Spleen (tissue), 7 donors: Measurements from ENCODE around the gene MLC1.

Source experiments
- POLR2A ChIP-seq, 3 donors: fragments of 450-650 bp; IDR thresholded peaks; one replicate each; pipeline ENCODE4 v1.5.1; 2017; ENCODE audit warnings: antibody characterized with exemption in 3 of 3, mild to moderate bottlenecking in 1 of 3
- TF ChIP-seq, protein P1 (sequence below), 11 experiments: fragments of 200-600 bp in 7 of 11; fragments of 450-650 bp in 4 of 11; sonication (generic) in 4 of 11; IDR thresholded peaks in 8 of 11; conservative IDR thresholded peaks in 3 of 11; 1 replicate in 7 of 11; 2 replicates in 4 of 11; pipeline versions ENCODE4 v1.4.0 to v1.8.0; 2016 to 2021; ENCODE audit warnings: antibody characterized with exemption in 11 of 11, inconsistent platforms in 4 of 11, mild to moderate bottlenecking in 1 of 11
- donor health status: DM: no; HTN: no; CAD: no; lungs with moderate emphysema.
- donor health status: DM: no; HTN: no; CAD: no.
- donor health status: DM: no; HTN: no; CAD: no.

DNA sequence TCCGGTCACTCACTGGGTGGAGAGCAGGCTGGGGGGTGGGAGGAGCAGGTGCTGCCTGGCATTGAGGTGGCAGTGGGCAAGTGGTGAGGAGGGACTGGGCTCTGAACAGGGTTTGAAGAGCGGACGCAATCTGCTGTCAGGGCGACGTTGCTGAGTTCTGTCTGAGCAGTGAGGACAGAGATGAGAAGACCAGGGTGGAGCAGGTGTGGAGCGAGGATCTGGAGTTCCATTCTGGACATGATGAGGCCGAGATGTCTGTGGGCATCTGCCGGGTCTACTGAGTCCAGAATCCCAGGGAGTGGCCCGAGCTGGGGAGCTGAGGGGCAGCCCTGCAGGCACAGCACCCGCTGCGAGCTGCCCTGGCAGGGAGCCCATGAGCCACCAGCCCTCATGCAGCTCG, 2.4 kb upstream of the MLC1 start:
- TF ChIP-seq, protein P1, sequence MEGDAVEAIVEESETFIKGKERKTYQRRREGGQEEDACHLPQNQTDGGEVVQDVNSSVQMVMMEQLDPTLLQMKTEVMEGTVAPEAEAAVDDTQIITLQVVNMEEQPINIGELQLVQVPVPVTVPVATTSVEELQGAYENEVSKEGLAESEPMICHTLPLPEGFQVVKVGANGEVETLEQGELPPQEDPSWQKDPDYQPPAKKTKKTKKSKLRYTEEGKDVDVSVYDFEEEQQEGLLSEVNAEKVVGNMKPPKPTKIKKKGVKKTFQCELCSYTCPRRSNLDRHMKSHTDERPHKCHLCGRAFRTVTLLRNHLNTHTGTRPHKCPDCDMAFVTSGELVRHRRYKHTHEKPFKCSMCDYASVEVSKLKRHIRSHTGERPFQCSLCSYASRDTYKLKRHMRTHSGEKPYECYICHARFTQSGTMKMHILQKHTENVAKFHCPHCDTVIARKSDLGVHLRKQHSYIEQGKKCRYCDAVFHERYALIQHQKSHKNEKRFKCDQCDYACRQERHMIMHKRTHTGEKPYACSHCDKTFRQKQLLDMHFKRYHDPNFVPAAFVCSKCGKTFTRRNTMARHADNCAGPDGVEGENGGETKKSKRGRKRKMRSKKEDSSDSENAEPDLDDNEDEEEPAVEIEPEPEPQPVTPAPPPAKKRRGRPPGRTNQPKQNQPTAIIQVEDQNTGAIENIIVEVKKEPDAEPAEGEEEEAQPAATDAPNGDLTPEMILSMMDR (IDR thresholded peaks at IDR 0.05 in 8 of 11, conservative IDR thresholded peaks at IDR 0.05 in 3 of 11): no peak
- no peak for TF ChIP-seq POLR2A (IDR thresholded peaks at IDR 0.05)
